ENCODE measurements around the gene GTF3C4. TPM values are rescaled to one million over a fixed set of nuclear protein-coding genes. Genes with fewer than 3 reads are reported as not detected.
A peak's percentile ranks its signal among the peaks of the same experiment; 100 is the strongest.

The GTF3C4 gene
- polyA plus RNA-seq, 1 donor from 2014 or later = 11.1 TPM

DNA sequence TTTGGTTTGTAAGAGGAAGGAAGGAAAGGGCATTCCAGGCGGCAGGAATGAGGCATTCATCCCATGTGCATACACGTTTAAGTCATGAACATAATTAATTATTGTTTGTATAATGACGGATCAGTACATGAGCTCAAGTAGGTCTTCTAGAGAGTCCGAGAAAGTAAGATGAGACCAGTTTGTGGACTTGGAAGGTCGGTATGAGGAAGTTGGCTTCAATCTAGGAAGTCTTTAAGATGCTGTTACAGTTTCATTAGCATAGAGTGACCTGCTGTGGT, 2.1 kb downstream of the GTF3C4 start:
- TF ChIP-seq EP300 (conservative IDR thresholded peaks at IDR 0.05; ENCODE audit: poor library complexity, severe bottlenecking) (no peak), EZH2 (IDR thresholded peaks at IDR 0.05; ENCODE audit: borderline replicate concordance, insufficient read depth, low read length, poor library complexity, severe bottlenecking) (no peak), MXI1 (conservative IDR thresholded peaks at IDR 0.05; ENCODE audit: poor library complexity, severe bottlenecking) (no peak)
- TF ChIP-seq, protein P1, sequence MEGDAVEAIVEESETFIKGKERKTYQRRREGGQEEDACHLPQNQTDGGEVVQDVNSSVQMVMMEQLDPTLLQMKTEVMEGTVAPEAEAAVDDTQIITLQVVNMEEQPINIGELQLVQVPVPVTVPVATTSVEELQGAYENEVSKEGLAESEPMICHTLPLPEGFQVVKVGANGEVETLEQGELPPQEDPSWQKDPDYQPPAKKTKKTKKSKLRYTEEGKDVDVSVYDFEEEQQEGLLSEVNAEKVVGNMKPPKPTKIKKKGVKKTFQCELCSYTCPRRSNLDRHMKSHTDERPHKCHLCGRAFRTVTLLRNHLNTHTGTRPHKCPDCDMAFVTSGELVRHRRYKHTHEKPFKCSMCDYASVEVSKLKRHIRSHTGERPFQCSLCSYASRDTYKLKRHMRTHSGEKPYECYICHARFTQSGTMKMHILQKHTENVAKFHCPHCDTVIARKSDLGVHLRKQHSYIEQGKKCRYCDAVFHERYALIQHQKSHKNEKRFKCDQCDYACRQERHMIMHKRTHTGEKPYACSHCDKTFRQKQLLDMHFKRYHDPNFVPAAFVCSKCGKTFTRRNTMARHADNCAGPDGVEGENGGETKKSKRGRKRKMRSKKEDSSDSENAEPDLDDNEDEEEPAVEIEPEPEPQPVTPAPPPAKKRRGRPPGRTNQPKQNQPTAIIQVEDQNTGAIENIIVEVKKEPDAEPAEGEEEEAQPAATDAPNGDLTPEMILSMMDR (IDR thresholded peaks at IDR 0.05; ENCODE audit: poor library complexity, severe bottlenecking) = no peak
- Histone ChIP-seq H3K4me3 (ENCODE audit: low read length) (peak overlapping the region; percentile 69), H4K20me1 (ENCODE audit: insufficient read depth) (no peaks in the 10 kb centered on the region), H3K4me2 (ENCODE audit: low read length) (peak overlapping the region; percentile 41), H3K9me3 (ENCODE audit: low read length) (no peaks in the 10 kb centered on the region), H2AFZ (ENCODE audit: low read depth, low read length) (no peak overlapping the region), H3K36me3 (ENCODE audit: insufficient read depth, low read length) (no peaks in the 10 kb centered on the region), H3K27ac (ENCODE audit: low read length) (no peak overlapping the region), H3K27me3 (ENCODE audit: insufficient read depth, low read depth, low read length) (no peaks in the 10 kb centered on the region), H3K9ac (ENCODE audit: low read length) (no peak overlapping the region), H3K9me2 (ENCODE audit: insufficient read depth, low read length) (no peaks in the 10 kb centered on the region), H3F3A (ENCODE audit: insufficient read depth, low read length, poor library complexity, severe bottlenecking) (no peaks in the 10 kb centered on the region), H3K79me2 (replicated peaks; ENCODE audit: insufficient read depth, low read length) (peaks cover 64% of the 10 kb centered on the region)

DNA sequence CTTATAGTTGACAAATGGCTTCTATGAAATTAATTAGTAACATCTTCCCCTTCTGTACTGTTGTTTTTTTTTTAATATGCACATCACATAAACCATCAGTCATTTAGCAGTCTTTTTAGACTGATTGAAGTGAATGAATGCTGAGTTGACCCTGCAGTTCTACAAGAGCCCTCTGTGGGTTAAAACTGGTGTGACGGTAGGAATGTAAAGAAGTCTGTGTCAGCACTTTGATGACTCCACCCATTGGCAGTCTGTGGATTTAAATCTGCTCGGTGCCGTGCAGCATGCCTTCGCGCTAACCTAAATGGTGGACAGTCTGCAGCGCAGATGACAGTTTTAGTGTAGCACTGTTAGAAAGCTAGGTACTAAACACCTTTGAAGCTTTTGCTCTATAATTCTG, 3.1 kb downstream of the GTF3C4 start:
- TF ChIP-seq EP300 (conservative IDR thresholded peaks at IDR 0.05; ENCODE audit: poor library complexity, severe bottlenecking) = no peak
- H3K36me3 ChIP-seq (ENCODE audit: insufficient read depth, low read length) = no peaks in the 10 kb centered on the region
- no peak overlapping the region for H3K27ac ChIP-seq (ENCODE audit: low read length)
- peaks cover 67% of the 10 kb centered on the region for H3K79me2 ChIP-seq (replicated peaks; ENCODE audit: insufficient read depth, low read length)
- H3F3A ChIP-seq (ENCODE audit: insufficient read depth, low read length, poor library complexity, severe bottlenecking) = no peaks in the 10 kb centered on the region
- H3K4me3 ChIP-seq (ENCODE audit: low read length) = peak overlapping the region; percentile 69
- no peaks in the 10 kb centered on the region for H3K9me3 ChIP-seq (ENCODE audit: low read length)
- H2AFZ ChIP-seq (ENCODE audit: low read depth, low read length) = no peak overlapping the region
- no peaks in the 10 kb centered on the region for H3K27me3 ChIP-seq (ENCODE audit: insufficient read depth, low read depth, low read length)
- no peaks in the 10 kb centered on the region for H4K20me1 ChIP-seq (ENCODE audit: insufficient read depth)
- no peak overlapping the region for H3K9ac ChIP-seq (ENCODE audit: low read length)
- no peaks in the 10 kb centered on the region for H3K9me2 ChIP-seq (ENCODE audit: insufficient read depth, low read length)
- H3K4me2 ChIP-seq (ENCODE audit: low read length) = no peak overlapping the region

DNA sequence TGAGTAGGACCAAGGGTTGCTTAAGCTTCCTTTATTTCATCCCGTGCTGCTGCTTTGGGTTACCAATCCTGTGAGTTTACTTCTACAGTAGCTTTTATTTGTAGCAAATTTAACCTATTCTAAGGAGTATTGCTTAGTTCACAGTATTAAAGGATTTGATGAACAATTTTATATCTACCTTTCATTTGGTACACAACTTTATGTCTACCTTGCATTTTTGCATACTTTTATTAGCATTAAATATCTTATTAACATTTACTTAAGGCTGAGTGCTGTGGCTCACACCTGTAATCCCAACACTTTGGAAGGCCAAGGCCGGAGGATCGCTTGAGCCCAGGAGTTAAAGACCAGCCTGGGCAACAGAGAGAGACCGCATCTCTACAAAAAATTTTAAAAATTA, 4.2 kb downstream of the GTF3C4 start:
- Histone ChIP-seq H3F3A (ENCODE audit: insufficient read depth, low read length, poor library complexity, severe bottlenecking) (no peaks in the 10 kb centered on the region), H3K27ac (ENCODE audit: low read length) (no peak overlapping the region), H3K4me2 (ENCODE audit: low read length) (no peak overlapping the region), H4K20me1 (ENCODE audit: insufficient read depth) (no peaks in the 10 kb centered on the region), H3K36me3 (ENCODE audit: insufficient read depth, low read length) (peaks cover 5% of the 10 kb centered on the region), H3K9ac (ENCODE audit: low read length) (no peak overlapping the region), H2AFZ (ENCODE audit: low read depth, low read length) (no peak overlapping the region), H3K9me3 (ENCODE audit: low read length) (no peaks in the 10 kb centered on the region), H3K9me2 (ENCODE audit: insufficient read depth, low read length) (no peaks in the 10 kb centered on the region), H3K27me3 (ENCODE audit: insufficient read depth, low read depth, low read length) (no peaks in the 10 kb centered on the region), H3K79me2 (replicated peaks; ENCODE audit: insufficient read depth, low read length) (peaks cover 69% of the 10 kb centered on the region), H3K4me3 (ENCODE audit: low read length) (no peak overlapping the region)
- TF ChIP-seq EP300 (conservative IDR thresholded peaks at IDR 0.05; ENCODE audit: poor library complexity, severe bottlenecking) = no peak
- TF ChIP-seq MXI1 (conservative IDR thresholded peaks at IDR 0.05; ENCODE audit: poor library complexity, severe bottlenecking) = no peak
- no peak for TF ChIP-seq RAD21 (conservative IDR thresholded peaks at IDR 0.05)
- TF ChIP-seq EZH2 (IDR thresholded peaks at IDR 0.05; ENCODE audit: borderline replicate concordance, insufficient read depth, low read length, poor library complexity, severe bottlenecking) = no peak
- TF ChIP-seq, protein P1 (IDR thresholded peaks at IDR 0.05; ENCODE audit: poor library complexity, severe bottlenecking) = no peak
- TF ChIP-seq TAF1 (IDR thresholded peaks at IDR 0.05; ENCODE audit: low read depth) = no peak
- TF ChIP-seq, protein P2, sequence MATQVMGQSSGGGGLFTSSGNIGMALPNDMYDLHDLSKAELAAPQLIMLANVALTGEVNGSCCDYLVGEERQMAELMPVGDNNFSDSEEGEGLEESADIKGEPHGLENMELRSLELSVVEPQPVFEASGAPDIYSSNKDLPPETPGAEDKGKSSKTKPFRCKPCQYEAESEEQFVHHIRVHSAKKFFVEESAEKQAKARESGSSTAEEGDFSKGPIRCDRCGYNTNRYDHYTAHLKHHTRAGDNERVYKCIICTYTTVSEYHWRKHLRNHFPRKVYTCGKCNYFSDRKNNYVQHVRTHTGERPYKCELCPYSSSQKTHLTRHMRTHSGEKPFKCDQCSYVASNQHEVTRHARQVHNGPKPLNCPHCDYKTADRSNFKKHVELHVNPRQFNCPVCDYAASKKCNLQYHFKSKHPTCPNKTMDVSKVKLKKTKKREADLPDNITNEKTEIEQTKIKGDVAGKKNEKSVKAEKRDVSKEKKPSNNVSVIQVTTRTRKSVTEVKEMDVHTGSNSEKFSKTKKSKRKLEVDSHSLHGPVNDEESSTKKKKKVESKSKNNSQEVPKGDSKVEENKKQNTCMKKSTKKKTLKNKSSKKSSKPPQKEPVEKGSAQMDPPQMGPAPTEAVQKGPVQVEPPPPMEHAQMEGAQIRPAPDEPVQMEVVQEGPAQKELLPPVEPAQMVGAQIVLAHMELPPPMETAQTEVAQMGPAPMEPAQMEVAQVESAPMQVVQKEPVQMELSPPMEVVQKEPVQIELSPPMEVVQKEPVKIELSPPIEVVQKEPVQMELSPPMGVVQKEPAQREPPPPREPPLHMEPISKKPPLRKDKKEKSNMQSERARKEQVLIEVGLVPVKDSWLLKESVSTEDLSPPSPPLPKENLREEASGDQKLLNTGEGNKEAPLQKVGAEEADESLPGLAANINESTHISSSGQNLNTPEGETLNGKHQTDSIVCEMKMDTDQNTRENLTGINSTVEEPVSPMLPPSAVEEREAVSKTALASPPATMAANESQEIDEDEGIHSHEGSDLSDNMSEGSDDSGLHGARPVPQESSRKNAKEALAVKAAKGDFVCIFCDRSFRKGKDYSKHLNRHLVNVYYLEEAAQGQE (IDR thresholded peaks at IDR 0.05; ENCODE audit: borderline replicate concordance) = no peak
- no peak for TF ChIP-seq SMC3 (conservative IDR thresholded peaks at IDR 0.05; ENCODE audit: poor library complexity)
- TF ChIP-seq POLR2AphosphoS5 (IDR thresholded peaks at IDR 0.05) = no peak
